Embryonic facial prominence (tissue), 1 donor: ENCODE results near the gene SLC51B.
"Not testable (repeated sequence)": the region's sequence is repeated elsewhere in the genome, so short reads cannot be mapped to it uniquely, and the experiment has no call there.

Experiments
- DNase-seq: peaks from one replicate; pipeline ENCODE4 v3.0.0-alpha.2; 2016; ENCODE audit errors: extremely low spot score

Gene SLC51B

DNA sequence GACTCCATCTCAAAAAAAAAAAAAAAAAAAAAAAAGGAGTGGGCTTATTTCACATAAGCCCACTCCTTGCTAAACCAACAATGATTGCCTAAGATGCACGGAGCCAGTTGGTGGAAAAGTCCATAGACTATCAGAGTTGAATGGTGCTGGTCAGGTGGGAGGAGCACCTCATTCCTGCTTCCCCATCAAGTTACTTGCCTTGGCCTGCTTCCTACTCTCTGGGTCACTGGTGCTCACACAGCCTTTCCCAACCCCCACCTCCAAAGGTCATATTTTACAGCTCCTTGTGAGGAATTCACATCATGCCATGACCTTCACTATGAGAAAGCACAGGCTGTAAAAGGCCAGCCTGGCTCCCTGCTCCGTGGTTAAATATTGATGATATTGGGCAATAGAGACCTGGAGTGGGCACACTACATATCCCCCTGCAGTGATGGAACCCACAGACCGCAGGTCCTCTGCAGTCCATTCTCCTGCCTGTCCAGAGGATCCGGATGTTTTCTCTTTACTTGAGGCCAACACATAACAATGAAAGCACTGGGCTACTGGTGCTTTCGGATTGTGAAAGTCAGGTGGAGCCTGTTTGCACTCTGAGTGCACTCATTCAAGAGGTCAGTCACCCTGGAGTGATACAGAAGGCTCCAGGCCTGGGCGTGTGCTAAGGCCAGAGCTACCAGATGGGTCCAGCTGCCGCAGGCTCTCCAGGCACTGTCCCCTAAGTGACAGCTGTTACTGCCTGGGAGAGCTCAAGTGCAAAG, at the start of gene SLC51B:
TSS of gene SLC51B (plus strand) at position 664 of the 758 bp plus-strand sequence. CDS start 4,618 bp downstream, outside the sequence.
- no peak for DNase-seq

DNA sequence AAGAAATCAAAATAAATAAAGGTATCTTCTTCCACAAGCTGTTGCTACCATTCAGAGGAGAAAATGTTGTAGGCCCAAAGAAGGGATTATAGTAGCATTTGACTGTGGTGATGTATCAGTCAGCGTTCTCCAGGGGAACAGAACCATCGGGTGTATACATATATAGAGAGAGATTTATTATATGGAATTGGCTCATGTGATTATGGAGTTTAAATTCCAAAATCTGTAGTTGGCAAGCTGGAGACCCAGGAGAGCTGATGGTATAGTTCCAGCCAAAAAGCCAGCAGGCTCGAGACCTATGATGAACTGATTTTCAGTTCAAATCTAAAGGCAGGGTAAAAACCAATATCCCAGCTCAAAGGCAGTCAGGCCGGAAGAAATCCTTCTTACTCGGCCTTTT, 48.1 kb upstream of the SLC51B start:
- DNase-seq, result no peak

DNA sequence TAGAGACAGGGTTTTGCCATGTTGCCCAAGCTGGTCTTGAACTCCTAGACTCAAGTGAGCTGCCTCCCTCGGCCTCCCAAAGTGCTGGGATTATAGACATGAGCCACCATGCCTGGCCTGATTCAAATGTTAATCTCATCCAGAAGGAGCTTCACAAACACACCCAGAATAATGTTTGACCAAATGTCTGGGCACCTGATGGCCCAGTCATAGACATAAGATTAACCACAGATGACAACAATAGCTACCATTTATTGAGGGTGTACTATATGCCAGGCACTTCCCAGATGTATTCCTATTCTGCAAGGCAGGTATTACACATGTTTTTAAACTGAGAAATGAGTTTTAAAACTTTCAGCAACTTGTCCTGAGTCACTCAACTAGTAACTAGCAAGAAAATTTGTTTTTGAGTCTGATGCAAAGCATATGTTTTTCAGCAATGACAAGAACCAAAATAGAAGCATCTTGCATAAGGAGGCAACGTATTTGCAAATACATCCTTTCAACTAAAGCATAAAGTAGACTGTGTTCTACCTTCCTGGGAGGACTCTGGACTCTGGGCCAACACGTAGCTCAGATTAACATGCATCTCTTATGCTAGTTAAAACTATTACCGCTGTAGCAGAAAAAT, 47.3 kb upstream of the SLC51B start:
- no peak for DNase-seq

DNA sequence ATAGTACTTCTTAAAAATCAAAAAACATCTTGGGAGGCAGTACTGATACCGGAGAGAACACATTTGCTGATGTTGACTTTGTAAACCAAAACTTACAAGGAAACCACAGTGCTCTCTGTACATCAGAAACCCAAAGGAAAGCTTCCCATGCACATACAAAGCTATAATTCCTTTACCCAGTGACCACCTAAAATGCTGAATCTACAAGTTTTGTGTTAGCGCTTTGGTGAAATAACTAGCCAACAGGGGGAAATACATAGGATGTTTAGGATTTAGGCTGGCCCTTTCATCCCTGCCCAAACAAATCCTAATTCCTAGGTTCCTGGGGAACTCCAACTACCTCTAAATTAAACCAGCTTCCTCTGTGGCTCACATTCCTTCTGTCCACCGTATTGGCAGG, 40.2 kb upstream of the SLC51B start:
- no peak for DNase-seq

DNA sequence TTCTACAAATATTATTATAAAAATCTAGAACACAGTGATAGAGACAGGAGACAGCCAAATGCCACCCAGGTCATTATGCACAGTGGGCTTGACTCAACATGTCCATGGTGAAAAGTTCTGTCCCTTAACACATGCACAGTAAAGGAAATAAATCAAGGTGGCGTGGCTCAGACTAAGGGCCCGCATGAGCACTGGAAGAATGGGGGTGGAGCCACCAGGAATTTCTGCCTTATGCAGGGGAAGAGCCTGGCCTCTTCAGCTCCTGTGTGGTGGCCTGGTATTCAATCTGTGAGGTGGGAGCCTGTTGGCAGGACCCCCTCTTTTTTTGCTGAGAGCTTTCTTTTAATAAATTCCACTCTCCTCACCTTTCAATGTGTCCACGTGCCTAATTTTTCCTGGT, 38.3 kb upstream of the SLC51B start:
- DNase-seq, result no peak

DNA sequence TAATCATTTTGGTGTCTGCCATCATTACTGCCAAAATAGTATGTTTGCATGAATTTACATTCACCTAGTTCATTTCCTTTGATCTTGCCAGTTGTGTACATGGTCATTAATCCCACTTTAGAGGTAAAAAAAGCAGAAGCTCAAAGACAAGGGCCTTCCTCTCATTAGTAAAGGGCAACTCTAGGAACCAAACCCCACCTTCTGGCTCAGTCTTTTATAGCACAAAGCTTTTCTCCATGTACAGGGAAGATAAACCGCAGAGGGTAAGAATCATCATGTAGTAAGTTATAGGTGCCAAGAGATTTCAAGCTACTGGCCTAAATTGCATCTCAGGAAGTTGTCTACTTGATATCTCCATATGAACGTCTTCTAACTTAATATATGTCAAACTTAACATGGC, 36.2 kb upstream of the SLC51B start:
- no peak for DNase-seq

DNA sequence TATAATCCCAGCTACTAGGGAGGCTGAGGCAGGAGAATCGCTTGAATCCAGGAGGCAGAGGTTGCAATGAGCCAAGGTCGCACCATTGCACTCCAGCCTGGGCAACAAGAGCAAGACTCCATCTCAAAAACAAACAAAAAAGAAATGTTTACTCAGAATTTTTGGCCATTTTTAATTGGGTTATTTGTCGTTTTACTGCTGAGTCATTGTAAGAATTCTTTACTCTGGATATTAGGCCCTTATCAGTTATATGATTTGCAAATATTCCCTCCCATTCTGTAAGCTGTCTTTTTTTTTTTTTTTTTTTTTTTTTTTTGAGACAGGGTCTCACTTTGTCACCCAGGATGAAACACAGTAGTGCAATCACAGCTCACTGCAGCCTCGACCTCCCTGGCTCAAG, 34.0 kb upstream of the SLC51B start:
- not testable (repeated sequence) for DNase-seq

DNA sequence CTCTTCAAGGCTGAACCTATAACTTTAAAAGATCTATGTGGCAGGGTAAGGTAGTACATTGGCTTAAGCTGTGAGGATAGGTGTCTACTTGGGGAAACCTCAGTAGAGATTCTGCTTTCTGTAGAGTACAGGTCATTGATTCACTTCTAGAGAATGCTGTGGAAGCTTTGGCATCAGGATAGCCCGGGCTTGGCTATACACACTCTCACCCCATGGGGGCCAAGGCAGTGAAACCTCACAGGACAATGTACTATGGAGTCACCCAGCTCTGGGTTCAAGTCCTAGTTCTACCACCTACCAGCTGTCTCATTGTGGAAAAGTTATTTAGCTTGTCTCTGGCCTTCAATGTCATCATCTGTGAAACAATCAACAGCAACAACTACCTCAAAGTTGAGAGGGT, 24.8 kb upstream of the SLC51B start:
- no peak for DNase-seq

DNA sequence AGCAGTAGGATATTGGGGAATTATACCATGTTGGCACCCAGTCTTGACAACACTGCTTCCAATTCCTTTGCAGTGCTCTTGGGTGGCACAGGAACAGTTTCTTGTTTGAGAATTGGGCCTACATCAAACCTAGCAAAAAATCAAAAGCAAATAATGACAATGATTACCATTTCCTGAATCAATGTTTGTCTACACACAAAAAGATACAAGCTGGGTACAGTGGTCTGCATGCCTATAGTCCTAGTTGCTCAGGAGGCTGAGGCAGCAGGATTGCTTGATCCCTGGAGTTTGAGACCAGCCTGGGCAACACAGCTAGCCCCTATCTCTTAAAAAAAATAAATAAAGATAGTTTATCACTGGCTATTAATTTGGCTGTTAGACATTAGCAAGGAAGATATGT, 23.7 kb upstream of the SLC51B start:
- no peak for DNase-seq

DNA sequence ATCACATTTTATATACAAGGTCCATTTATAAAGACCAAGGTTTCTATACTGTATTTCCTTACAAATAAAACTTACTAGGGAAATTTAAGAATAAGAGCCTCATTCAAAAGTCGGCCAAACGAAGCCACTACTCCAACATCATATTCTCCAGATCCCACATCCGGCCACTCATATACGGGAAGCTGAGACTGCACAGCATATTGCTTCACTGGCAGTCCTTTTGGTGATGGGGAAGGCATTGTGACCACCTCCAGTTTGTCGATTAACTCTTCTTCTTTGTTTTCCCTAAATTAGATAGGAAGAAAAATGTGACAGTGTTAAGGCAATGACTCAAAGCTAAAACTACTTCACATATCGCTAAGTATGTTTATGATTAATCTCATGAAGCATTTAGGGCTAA, 18.4 kb upstream of the SLC51B start:
- DNase-seq, result no peak

DNA sequence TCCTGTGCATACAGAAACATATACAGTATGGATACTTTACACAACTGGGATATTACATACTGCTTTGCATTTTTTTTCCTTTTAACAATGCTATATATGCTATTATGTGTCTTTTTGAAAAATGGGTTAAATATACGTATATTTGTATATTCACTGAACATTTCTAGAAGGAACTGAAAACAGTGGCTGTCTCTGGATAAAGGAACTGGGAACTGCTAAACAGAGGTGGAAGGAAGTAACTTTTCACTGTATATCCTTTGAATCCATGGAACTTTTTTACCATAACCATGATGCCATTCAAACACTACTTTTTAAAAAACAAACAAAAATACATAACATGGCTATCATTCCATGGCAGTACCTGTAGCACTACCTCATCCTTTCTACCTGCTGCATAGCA, 17.6 kb upstream of the SLC51B start:
- no peak for DNase-seq

DNA sequence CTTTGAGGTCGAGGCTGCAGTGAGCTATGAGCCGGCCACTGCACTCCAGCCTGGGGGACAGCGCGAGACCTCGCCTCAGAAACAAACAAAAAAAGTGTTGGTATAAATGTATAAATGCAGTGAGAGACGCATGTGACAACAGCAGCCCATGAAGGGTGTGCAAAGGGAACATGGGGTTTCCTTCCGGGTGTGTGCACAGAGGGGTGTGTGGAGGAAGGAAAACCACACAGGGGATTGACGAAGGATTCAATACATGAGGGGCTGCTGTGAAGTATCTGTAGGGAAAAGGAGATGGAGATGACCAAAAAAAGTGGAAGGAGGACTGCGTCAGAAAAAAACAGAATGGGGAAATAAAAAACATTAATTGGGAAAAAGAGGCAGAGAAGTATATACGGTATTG, 16.8 kb upstream of the SLC51B start:
- DNase-seq, result no peak

DNA sequence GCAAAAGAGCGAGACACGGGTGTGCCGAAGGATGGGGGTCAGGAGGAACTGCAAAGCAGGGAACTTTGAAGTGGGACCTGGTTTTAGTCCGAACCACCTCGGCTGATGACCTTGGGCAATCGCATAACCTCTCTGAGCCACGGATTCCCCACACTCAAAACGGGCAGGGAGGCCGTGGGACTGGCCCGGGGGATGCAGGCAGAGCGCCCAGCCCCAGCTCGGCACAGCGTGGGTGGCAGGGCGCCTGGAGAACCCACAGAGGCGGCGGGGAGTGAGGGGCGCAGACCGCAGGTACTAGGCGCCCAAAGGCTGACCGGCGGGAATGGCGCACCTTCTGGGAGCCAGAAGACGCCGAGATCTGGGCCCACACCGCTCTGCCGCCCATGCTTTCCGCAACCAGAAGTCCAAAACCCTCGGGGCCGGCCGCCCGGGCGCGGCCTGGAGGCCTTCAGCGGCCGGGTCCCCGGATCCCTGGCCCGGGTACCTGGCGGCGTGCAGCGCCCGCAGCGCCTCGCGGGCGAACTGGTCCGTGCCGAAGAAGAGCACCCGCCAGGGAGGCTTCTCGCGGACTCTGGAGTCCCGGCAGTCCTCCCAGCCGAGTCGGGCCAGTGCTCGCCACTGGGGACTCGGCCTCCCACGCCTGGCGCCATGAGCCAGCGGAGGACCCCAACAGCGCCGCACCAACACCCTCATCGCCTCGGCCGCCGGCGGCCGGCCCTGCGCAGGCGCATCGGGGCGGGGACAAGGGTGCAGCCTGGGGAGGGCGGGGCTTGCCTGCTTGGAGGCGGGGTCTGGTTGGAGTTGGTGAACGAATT, 16.1 kb upstream of the SLC51B start, which contains the start of gene MTFMT:
TSS of gene MTFMT (minus strand) at position 719 of the 815 bp plus-strand sequence. CDS start at position 693, 26 bp downstream.
- peak; percentile 39 for DNase-seq

DNA sequence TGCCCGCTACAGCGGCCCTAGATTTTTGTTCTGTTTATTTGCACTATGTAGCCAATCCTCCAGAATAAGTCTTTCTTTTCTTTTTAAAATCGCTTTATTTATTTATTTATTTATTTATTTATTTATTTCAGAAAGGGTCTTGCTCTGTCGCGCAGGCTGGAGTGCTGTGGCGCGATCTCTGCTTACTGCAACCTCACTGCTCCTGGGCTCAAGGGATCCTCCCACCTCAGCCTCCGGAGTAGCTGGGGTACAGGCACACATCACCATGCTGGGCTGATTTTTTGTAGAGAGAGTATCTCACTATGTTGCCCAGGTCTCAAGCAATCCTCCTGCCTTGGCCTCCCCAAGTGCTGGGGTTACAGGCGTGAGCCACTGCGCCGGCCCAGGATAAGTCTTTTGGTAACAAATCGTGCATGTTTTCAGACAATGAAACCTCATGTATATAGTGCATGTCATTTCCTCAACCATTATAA, 15.4 kb upstream of the SLC51B start:
- no peak for DNase-seq

DNA sequence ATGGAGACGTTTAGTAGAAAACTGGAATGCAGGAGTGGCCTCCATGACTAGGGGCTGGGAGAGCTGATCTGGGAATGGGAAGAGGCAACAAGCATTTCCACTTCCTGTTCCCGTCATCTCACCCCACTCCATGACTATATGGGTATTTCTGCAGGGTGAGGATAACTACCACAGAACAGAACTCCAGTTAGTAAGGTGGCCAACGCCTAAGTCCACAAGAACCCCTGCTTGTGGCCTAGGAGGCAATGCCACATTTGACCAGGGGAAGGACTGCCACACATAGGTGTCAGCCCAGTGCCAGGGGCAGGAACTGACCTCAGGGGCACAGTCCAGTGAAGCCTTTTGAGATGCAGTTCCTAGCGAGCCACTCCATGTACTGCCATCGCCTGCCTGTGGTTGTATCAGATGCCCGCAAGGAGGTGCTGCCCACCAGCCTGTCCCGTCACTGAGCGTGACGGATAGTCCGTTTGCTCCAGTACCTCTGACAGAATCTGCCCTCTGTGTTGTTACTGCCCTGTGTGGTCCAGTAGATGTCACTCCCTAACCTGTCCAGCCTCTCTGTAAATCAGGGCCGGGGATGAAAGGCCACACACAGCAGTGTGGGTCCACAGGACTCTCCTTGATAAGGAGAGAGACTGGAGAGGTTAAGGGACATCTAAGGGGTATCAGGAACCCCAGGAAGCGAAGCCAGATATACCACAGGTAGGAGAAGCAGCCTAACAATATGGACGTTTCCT, 12.2 kb upstream of the SLC51B start:
- no peak for DNase-seq

DNA sequence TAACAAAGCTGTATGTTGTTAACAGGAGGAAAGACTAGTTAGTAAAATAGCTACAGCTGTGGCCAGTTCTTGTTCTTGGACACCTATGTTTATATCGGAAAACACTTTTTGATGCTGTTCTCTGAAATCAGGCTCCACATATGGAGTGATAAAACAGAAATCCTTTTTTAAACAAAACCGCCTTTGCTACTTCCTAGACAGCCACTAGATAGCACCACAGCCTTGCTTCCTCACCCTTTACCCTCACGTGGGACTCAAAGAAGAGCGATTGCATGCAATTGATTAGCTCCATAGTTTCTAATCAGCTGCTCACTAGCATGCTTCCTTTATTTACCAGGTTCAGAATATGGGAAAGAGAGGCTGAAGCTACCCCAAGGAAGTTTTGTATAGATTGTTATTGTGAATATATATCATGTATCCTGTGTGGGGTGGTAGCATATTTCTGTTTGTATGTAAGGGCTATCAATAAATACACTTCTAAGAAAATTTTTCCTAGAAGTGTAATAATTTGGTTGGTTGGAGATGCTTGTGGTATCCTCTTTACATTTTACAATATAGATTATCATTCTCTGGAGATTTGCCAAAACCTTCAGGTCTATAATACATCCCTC, 11.4 kb upstream of the SLC51B start:
- DNase-seq, result no peak

DNA sequence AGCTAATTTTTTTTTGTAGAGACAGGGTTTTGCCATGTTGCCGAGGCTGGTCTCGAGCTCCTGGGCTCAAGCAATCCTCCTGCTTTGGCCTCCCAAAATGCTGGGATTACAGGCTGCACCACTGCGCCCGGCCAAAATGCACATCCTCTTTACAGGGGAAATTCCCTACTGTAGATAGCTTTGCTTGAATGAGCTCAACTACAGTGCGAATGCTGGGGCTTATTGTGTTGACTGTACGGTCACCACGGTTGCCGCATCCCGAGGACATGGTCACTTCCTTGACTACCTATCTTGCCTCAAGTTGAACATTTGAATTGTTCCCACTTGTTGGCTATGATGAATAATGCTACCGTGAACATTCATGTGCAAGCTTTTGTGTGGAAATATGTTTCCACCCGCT, 10.5 kb upstream of the SLC51B start:
- no peak for DNase-seq

DNA sequence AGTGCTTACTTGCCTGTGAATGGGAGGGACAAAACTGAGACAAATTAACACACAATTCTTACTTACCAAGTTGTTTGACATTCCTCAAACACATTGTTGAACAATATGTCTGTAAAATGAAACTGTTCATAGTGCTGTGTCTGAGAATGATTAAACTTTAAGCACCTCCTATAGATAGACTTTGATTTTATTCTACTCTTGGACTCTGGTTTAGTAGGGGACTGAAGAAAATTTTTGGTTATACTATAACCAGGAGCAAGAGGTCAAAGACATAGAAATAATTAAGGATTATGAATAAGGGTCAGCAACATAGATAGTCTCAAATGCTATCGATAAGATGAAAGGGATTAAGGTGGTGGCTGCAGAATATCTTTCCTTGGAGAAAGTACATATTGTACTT, 7.9 kb upstream of the SLC51B start:
- DNase-seq, result no peak

DNA sequence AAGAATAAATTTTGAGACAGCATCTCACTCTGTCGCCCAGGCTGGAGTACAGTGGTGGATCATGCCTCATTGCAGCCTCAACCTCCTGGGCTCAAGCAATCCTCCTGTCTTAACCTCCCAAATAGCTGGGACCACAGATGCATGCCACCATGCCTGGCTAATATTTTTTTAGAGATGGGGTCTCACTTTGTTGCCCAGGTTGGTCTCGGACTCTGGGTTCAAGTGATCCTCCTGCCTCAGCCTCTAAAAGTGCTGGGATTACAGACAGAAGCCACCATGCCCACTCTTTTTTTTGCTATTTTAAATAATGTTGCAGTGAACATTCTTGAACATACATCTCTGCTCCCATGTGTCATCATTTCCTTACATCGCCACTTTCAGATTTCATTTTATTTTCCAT, 6.8 kb upstream of the SLC51B start:
- DNase-seq, result no peak

DNA sequence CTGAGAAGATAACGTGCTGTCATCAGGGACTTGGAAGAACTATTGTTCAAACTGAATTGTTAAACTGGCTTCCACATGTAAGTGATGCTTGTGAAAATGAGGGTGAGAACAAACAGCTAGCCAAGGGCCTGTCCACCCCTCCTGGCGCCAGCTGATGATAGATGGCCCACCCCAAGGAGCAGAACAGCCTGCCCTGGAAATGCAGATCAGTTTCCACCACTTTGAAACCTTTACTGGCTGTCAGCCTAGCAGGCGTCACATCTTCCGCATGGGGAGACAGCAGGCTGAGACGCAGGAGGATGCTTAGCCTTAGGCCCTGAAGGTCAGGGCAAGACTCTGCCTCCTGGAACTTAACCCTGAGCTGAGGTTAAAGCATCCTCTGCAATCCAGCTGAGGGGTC, 6.4 kb upstream of the SLC51B start:
- DNase-seq, result no peak

DNA sequence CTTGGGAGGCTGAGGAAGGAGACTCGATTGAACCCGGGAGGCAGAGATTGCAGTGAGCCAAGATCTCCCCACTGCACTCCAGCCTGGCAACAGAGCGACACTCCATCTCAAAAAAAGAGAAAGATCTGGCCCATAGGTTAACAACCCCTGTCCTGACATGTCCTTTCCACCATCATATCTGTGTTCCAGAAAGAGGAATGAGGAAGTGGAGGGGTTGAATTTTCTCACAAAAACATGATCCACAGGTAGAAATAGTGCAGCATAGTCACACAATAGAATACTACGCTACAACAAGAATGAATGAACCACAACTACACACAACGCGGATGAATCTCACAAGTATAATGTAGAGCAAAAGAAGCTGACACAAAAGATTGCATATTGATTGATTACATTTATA, 4.7 kb upstream of the SLC51B start:
- no peak for DNase-seq
